Purkinje cell (primary cell): Measurements from ENCODE around the gene IL17RE. TPM values are rescaled to one million over a fixed set of nuclear protein-coding genes. Genes with fewer than 3 reads are reported as not detected.

ENCODE experiments used
- polyA plus RNA-seq: library from polyadenylated mRNA; unstranded; fragments of >200 nt; fragmentation: Nextera tagmentation; gene quantifications from 2 replicates; pipeline ENCODE4 v1.2.1, GENCODE V29; 2014

The IL17RE gene, protein sequence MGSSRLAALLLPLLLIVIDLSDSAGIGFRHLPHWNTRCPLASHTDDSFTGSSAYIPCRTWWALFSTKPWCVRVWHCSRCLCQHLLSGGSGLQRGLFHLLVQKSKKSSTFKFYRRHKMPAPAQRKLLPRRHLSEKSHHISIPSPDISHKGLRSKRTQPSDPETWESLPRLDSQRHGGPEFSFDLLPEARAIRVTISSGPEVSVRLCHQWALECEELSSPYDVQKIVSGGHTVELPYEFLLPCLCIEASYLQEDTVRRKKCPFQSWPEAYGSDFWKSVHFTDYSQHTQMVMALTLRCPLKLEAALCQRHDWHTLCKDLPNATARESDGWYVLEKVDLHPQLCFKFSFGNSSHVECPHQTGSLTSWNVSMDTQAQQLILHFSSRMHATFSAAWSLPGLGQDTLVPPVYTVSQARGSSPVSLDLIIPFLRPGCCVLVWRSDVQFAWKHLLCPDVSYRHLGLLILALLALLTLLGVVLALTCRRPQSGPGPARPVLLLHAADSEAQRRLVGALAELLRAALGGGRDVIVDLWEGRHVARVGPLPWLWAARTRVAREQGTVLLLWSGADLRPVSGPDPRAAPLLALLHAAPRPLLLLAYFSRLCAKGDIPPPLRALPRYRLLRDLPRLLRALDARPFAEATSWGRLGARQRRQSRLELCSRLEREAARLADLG
- polyA plus RNA-seq, result 0.42 TPM in 1 of 2 replicates, not detected in the other

DNA sequence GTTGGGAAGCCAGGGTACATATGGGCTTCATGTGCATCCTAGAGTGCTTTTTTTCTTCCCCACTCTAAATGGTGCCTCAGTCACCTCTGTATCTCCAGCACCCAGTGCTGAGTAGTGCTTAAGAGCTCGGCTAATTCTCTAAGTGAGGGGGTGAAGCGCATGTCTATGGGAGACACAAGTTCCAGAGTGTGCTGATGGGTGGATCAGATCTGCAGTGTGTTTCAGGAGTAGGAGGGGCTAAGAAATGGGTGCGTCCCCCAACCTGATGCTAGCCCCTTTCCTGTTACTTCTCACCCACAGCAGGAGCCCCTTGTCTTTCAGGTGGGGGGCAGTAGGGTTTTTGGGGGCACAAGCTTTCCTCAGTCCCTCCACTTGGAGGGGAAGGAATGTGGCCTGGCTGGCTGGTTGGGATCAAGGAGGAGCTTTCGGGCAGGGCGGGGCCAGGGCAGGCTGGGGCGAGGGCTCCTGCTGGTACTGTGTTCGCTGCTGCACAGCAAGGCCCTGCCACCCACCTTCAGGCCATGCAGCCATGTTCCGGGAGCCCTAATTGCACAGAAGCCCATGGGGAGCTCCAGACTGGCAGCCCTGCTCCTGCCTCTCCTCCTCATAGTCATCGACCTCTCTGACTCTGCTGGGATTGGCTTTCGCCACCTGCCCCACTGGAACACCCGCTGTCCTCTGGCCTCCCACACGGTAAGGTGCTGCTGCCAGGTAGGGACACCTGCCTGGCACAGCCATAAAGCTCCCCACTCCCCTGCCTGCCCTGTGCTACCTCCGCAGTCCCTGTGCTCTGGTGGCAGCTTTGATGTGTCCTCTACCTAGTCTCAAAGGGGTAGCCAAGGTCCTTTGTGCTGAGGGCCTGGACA lies at the start of gene IL17RE:
Gene IL17RE, plus strand, starts transcription at position 477 of the 866 bp plus-strand sequence. Its CDS starts 85 bp downstream, at position 562.

DNA sequence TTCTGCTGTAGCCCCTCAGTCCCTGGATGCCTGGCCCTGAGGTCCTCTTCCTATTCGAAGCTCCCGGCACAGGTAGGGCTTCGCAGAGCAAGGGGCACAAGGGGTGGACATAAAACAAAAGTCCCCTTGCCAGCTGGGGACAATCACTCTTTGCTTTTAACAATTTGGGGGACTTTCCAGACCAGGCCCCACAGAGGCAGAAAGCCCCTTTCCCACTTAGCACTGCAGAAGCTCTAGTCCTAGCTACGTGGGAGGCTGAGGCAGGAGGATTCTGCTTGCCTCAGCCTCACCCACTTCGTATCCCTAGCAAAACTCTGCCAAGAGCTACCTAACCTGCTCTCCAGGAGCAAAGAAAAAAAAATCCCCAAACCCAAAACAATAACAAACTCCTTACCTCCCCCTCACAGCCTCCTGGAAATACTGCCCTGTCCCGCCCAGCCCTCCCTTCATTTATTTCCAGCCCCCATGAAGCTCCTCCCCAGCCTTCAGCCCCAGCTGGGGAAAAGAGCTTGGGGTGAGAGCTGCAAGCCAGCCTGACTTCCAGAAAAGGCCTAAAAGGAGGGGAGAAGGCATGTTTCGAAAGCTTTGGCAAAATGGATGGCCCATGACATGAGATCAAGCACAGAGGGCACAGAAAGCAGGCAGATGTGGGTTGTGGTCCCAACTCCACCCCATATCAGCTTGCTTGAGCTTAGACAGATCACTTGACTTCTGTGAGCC lies 22.7 kb upstream of the IL17RE start, which contains the start of gene CIDEC:
Gene CIDEC, minus strand, starts transcription at position 424 of the 720 bp plus-strand sequence. CDS start 1,767 bp downstream, outside the sequence.

DNA sequence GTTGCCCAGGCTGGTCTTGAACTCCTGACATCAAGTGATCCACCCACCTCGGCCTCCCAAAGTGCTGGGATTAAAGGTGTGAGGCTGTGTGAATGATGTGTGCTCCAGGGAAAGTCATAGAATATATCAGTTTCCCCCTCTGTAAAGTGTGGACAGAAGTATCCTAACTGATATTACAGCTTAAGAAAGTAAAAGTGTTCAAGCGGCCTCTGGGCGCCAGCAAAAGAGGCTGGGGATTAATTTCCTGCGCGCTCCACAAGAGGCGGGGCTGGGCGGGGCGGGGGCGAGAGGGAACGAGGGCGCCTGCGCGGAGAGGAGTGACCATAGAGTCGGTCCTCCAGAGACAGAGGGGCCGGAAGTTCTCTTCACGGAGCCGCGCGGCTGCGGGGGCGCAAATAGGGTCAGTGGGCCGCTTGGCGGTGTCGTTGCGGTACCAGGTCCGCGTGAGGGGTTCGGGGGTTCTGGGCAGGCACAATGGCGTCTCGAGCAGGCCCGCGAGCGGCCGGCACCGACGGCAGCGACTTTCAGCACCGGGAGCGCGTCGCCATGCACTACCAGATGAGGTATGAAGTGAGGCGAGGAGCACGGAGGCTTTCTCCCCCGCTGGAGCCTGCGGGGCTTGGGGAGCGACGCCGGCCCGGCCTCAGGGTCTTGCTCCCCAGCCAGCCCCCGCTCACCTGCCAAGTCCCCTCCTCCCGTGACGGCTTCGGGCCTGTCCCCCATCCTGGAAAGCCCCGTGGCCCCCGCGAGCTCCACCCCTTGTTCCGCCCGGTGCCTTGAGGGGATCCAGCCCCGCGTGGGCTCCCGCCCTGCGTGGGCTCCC lies 12.2 kb upstream of the IL17RE start, which contains the start of gene JAGN1:
Gene JAGN1, plus strand, starts transcription at position 362 of the 823 bp plus-strand sequence. Its CDS starts 113 bp downstream, at position 475.

DNA sequence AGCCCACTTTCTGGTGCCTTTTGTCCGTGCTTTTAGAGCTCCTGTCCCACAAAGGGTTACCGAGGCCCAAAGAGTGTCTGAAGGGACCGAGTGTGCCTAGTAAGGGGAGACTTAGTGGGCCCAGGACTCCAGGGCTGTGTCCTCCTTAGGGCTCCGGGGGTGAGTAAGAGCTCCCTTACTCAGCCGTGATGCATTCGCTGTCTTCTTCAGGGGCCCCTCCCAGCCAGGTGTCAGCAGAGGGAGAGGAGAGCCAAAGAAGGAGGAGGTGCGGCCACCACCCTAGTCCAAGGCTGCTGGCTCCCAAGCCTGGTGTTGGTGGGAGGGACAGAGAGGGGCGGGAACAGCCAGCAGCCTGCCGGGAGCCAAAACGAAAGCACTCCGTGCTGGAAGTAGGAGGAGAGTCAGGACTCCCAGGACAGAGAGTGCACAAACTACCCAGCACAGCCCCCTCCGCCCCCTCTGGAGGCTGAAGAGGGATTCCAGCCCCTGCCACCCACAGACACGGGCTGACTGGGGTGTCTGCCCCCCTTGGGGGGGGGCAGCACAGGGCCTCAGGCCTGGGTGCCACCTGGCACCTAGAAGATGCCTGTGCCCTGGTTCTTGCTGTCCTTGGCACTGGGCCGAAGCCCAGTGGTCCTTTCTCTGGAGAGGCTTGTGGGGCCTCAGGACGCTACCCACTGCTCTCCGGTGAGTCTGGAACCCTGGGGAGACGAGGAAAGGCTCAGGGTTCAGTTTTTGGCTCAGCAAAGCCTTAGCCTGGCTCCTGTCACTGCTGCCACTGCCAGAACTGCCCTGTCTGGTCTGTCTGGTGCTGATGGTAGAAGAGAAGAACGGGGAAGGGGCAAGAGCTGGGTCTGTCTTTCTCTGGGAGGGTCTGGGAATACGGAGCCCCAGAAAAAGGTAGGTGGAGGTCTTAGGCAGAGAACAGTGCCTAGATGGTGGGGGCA lies 14.4 kb downstream of the IL17RE start, which contains the start of gene IL17RC:
Gene IL17RC, plus strand, starts transcription at position 365 of the 947 bp plus-strand sequence. Its CDS starts 218 bp downstream, at position 583.

DNA sequence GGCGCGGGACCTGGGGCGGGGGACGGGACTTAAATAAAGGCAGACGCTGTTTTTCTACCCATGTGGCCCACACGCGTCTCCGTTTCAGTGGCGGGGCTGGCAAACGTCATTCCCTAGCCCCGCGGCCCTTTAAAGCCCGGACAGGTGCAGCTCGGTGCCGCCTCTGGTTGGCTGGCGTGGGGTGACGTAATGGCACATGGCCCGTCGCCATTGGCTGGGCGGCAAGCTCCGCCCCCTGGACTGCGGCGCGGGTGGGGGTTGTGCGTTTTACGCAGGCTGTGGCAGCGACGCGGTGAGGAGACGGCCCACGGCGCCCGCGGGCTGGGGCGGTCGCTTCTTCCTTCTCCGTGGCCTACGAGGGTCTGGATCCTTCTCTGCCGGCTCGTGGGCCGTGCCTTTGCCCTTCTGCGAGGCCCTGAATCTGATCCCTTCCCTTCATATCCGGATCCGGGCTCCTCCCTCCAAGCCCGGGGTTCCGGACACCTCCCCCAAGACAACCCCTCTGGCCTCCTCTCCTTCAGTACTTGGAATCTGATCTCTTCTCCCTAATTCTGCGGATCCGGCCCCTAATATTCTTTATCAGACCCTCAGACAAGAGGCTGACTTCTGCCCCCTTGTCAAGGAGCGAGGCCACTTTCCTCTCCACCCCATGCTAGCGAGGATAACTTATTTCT lies 31.1 kb downstream of the IL17RE start, which contains the start of gene CRELD1:
Gene CRELD1, plus strand, starts transcription at position 274 of the 674 bp plus-strand sequence. CDS start 605 bp downstream, outside the sequence.

DNA sequence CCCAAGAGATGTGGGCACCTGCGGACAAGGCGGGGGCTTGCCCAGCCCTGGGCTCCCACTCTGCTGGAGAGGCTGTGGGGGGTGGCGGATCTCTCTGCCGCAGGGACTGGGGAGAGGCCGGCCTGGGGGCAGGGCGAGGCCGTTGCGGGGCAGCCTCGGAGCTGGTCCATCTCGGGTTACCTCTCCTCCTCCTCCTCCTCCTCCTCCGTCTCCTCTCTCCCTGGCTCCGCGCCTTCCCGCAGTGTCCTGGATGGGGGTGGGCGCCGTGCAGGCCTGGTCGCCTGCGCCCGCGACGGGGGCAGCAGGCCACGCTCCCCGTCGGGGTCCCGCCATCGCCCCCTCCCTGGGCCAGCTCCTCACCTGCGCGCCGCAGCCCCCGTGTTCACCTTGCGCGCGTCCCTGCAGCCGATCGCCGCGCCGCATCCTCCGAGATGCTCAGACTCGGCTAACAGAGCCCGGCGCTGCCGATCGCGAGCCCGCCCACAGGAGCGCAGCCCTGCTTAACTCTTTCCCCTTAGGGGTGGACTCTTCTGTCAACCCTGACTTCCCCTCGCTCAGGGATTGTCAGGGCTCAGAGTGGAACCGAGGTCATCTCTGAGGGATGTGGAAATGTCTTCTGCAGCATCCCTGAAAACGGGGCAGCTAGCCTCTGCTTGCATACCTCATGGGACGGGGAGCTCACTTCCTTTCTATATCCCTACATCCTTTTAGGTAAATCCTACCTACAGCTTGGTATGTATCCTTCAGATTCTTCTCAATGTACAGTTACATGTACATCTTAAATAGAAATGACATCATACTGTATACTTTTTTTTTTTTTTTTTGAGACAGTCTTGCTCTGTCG lies 49.5 kb downstream of the IL17RE start, which contains the start of gene PRRT3:
Gene PRRT3, minus strand, starts transcription at position 447 of the 844 bp plus-strand sequence. CDS start 2,293 bp downstream, outside the sequence.

Other genes with a start within 250 kb of the IL17RE start
- gene CPNE9, start 199.0 kb upstream of the IL17RE start, polyA plus RNA-seq, result 6.6 and 12.5 TPM in 2 replicates
- 0.85 and 0.97 TPM in 2 replicates for gene BRPF1, start 171.1 kb upstream of the IL17RE start, polyA plus RNA-seq
- gene OGG1, start 152.9 kb upstream of the IL17RE start, polyA plus RNA-seq, result 1.9 and 2.9 TPM in 2 replicates
- 8.3 and 13.7 TPM in 2 replicates for gene CAMK1, start 132.9 kb upstream of the IL17RE start, polyA plus RNA-seq
- gene TADA3, start 110.4 kb upstream of the IL17RE start, polyA plus RNA-seq, result 12.9 and 15.4 TPM in 2 replicates
- gene ARPC4, start 109.8 kb upstream of the IL17RE start, polyA plus RNA-seq, result 63.2 and 66.1 TPM in 2 replicates
- gene TTLL3, start 92.6 kb upstream of the IL17RE start, polyA plus RNA-seq, result 3.5 and 13.1 TPM in 2 replicates
- 43.3 and 50.7 TPM in 2 replicates for gene RPUSD3, start 58.8 kb upstream of the IL17RE start, polyA plus RNA-seq
- not detected in 2 replicates for gene CIDEC, start 22.6 kb upstream of the IL17RE start, polyA plus RNA-seq
- gene JAGN1, start 12.2 kb upstream of the IL17RE start, polyA plus RNA-seq, result 73.1 and 97.0 TPM in 2 replicates
- gene IL17RC, start 14.2 kb downstream of the IL17RE start, polyA plus RNA-seq, result not detected in 2 replicates
- gene CRELD1, start 31.0 kb downstream of the IL17RE start, polyA plus RNA-seq, result 118 and 135 TPM in 2 replicates
- gene PRRT3, start 49.6 kb downstream of the IL17RE start, polyA plus RNA-seq, result 4.9 and 5.1 TPM in 2 replicates
- gene EMC3, start 84.0 kb downstream of the IL17RE start, polyA plus RNA-seq, result 277 and 423 TPM in 2 replicates
- gene FANCD2, start 123.6 kb downstream of the IL17RE start, polyA plus RNA-seq, result 5.0 and 6.7 TPM in 2 replicates
- not detected in 2 replicates for gene FANCD2OS, start 205.4 kb downstream of the IL17RE start, polyA plus RNA-seq
- gene BRK1, start 212.8 kb downstream of the IL17RE start, polyA plus RNA-seq, result 377 and 495 TPM in 2 replicates
- gene VHL, start 238.9 kb downstream of the IL17RE start, polyA plus RNA-seq, result 0.80 and 3.0 TPM in 2 replicates